ENCODE results near the gene LHX6.

The LHX6 gene

GRCh38 chr9:122192914-122193525 lies 35.7 kb downstream of the LHX6 start:
- no peak for DNase-seq (ENCODE audit: low read depth in 1 of 2, low spot score in 1 of 2)

GRCh38 chr9:122192261-122192875 lies 36.4 kb downstream of the LHX6 start:
- no peak for DNase-seq (ENCODE audit: low read depth in 1 of 2, low spot score in 1 of 2)

GRCh38 chr9:122191584-122191983 lies 37.2 kb downstream of the LHX6 start:
- DNase-seq (ENCODE audit: low read depth in 1 of 2, low spot score in 1 of 2) = no peak

- no peak for DNase-seq (ENCODE audit: low read depth in 1 of 2, low spot score in 1 of 2)
Measured at GRCh38 chr9:122190597-122191381, 38.0 kb downstream of the LHX6 start.

GRCh38 chr9:122188369-122188768 lies 40.4 kb downstream of the LHX6 start:
- DNase-seq (ENCODE audit: low read depth in 1 of 2, low spot score in 1 of 2) = no peak

GRCh38 chr9:122186777-122187470 lies 41.8 kb downstream of the LHX6 start:
- no peak for DNase-seq (ENCODE audit: low read depth in 1 of 2, low spot score in 1 of 2)

GRCh38 chr9:122186301-122186700 lies 42.5 kb downstream of the LHX6 start:
- no peak for DNase-seq (ENCODE audit: low read depth in 1 of 2, low spot score in 1 of 2)

- no peak for DNase-seq (ENCODE audit: low read depth in 1 of 2, low spot score in 1 of 2)
Measured at GRCh38 chr9:122184551-122184950, 44.2 kb downstream of the LHX6 start.

GRCh38 chr9:122183501-122183900 lies 45.3 kb downstream of the LHX6 start:
- no peak for DNase-seq (ENCODE audit: low read depth in 1 of 2, low spot score in 1 of 2)

- no peak for DNase-seq (ENCODE audit: low read depth in 1 of 2, low spot score in 1 of 2)
Measured at GRCh38 chr9:122180633-122181032, 48.1 kb downstream of the LHX6 start.

- DNase-seq (ENCODE audit: low read depth in 1 of 2, low spot score in 1 of 2) = no peak
Measured at GRCh38 chr9:122179690-122180074, 49.1 kb downstream of the LHX6 start.

GRCh38 chr9:122179054-122179689 lies 49.6 kb downstream of the LHX6 start:
- no peak for DNase-seq (ENCODE audit: low read depth in 1 of 2, low spot score in 1 of 2)

GRCh38 chr9:122176916-122177315 lies 51.8 kb downstream of the LHX6 start:
- no peak for DNase-seq (ENCODE audit: low read depth in 1 of 2, low spot score in 1 of 2)

- no peak for DNase-seq (ENCODE audit: low read depth in 1 of 2, low spot score in 1 of 2)
Measured at GRCh38 chr9:122173670-122174069, 55.1 kb downstream of the LHX6 start.

- no peak for DNase-seq (ENCODE audit: low read depth in 1 of 2, low spot score in 1 of 2)
Measured at GRCh38 chr9:122172131-122172530, 56.6 kb downstream of the LHX6 start.

GRCh38 chr9:122168356-122168755 lies 60.4 kb downstream of the LHX6 start:
- DNase-seq (ENCODE audit: low read depth in 1 of 2, low spot score in 1 of 2) = no peak

- DNase-seq (ENCODE audit: low read depth in 1 of 2, low spot score in 1 of 2) = no peak
Measured at GRCh38 chr9:122164286-122164685, 64.5 kb downstream of the LHX6 start.

- no peak for DNase-seq (ENCODE audit: low read depth in 1 of 2, low spot score in 1 of 2)
Measured at GRCh38 chr9:122162415-122162814, 66.3 kb downstream of the LHX6 start.

GRCh38 chr9:122159925-122160246 lies 68.9 kb downstream of the LHX6 start:
- DNase-seq (ENCODE audit: low read depth in 1 of 2, low spot score in 1 of 2) = no peak

- peak; percentile 90 to 93 for DNase-seq (ENCODE audit: low read depth in 1 of 2, low spot score in 1 of 2)
Measured at GRCh38 chr9:122159026-122159924, 69.5 kb downstream of the LHX6 start, which contains the start of the genes MORN5 and NDUFA8. MORN5 (plus strand) TSS chr9:122159908; CDS start chr9:122159973, 65 bp downstream. NDUFA8 (minus strand) TSS chr9:122159779; CDS start chr9:122159677, 102 bp downstream.

Data from stimulated activated CD4-positive, alpha-beta T cell treated with anti-CD3 and anti-CD28 coated beads, Interleukin-15, amount 100 ng/mL, for 1 hour (primary cell).